CD4-positive, alpha-beta T cell treated with Interleukin-17A for 1 hour (primary cell): Measurements from ENCODE around the gene PLCD1.

Experiments used
- DNase-seq: peaks from one replicate; pipeline ENCODE4 v3.0.0-alpha.2; 2020

PLCD1 gene

GRCh38 chr3:37957539-37957936 lies 71.9 kb downstream of the PLCD1 start:
- no peak for DNase-seq
